Measurements from ENCODE around the gene ADRA2C. TPM values are rescaled to one million over a fixed set of nuclear protein-coding genes. Genes with fewer than 3 reads are reported as not detected.
A peak's percentile ranks its signal among the peaks of the same experiment; 100 is the strongest.

ADRA2C gene
- total and polyA plus RNA-seq, 2 of the 13 experiments (the other 11 are each of a cell fraction or from before 2014, with no cell fraction given) = 15.4 to 69.7 TPM

DNA sequence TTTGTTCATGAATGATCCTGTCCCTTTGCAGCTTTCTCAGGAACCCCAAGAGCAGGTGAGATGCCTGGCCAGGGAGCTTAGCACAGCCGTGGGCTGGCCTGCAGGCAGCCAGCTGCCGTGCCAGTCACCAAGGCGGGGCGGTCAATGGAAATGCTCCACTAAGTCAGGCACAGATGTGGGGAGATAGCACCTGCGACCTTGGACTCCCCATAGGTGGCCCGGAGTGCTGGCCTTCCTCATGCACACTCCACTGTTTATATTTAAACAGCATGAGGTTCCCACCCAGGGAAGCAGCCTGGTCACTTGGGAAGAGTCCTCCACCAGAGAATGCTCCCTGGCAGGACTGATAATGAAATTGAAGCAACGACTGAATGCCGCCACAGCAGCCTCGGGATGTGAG lies 14.2 kb upstream of the ADRA2C start (continued):
- 0 out of 2 replicates have a peak, but pooled peaks have one; percentile 17 for TF ChIP-seq PAXIP1 (CRISPR knock-in tag; conservative IDR thresholded peaks at IDR 0.05)
- no peak for TF ChIP-seq MAFG (CRISPR knock-in tag; IDR thresholded peaks at IDR 0.05)
- no peak for TF ChIP-seq FOSL1 (CRISPR knock-in tag; IDR thresholded peaks at IDR 0.05; ENCODE audit: borderline replicate concordance)
- no peak for TF ChIP-seq SMAD1 (CRISPR knock-in tag; IDR thresholded peaks at IDR 0.05; ENCODE audit: borderline replicate concordance, low read depth)
- TF ChIP-seq KDM4B (CRISPR knock-in tag; IDR thresholded peaks at IDR 0.05) = no peak
- no peak for TF ChIP-seq SOX6 (IDR thresholded peaks at IDR 0.05)
- TF ChIP-seq SOX6 (CRISPR knock-in tag; IDR thresholded peaks at IDR 0.05) = peak; percentile 27; the same call in 1 of the 2 replicates
- no peak for TF ChIP-seq ZMYM2 (CRISPR knock-in tag; IDR thresholded peaks at IDR 0.05)
- 0 out of 2 replicates have a peak, but pooled peaks have one; percentile 28 for TF ChIP-seq FOXO1 (CRISPR knock-in tag; IDR thresholded peaks at IDR 0.05)
- TF ChIP-seq PBX3 (CRISPR knock-in tag; IDR thresholded peaks at IDR 0.05; ENCODE audit: borderline replicate concordance) = no peak
- no peak for TF ChIP-seq ONECUT2 (CRISPR knock-in tag; IDR thresholded peaks at IDR 0.05)
- TF ChIP-seq DMAP1 (CRISPR knock-in tag; IDR thresholded peaks at IDR 0.05) = no peak
- no peak for TF ChIP-seq ZNF891 (CRISPR knock-in tag; IDR thresholded peaks at IDR 0.05)
- no peak for TF ChIP-seq ZNF136 (CRISPR knock-in tag; IDR thresholded peaks at IDR 0.05; ENCODE audit: low read depth)
- TF ChIP-seq SMC3 (IDR thresholded peaks at IDR 0.05; ENCODE audit: low read length) = no peak
- TF ChIP-seq, protein P1, sequence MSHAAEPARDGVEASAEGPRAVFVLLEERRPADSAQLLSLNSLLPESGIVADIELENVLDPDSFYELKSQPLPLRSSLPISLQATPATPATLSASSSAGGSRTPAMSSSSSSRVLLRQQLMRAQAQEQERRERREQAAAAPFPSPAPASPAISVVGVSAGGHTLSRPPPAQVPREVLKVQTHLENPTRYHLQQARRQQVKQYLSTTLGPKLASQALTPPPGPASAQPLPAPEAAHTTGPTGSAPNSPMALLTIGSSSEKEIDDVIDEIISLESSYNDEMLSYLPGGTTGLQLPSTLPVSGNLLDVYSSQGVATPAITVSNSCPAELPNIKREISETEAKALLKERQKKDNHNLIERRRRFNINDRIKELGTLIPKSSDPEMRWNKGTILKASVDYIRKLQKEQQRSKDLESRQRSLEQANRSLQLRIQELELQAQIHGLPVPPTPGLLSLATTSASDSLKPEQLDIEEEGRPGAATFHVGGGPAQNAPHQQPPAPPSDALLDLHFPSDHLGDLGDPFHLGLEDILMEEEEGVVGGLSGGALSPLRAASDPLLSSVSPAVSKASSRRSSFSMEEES (CRISPR knock-in tag; IDR thresholded peaks at IDR 0.05) = no peak
- TF ChIP-seq ZNF468 (CRISPR knock-in tag; IDR thresholded peaks at IDR 0.05) = no peak
- TF ChIP-seq PITX1 (CRISPR knock-in tag; IDR thresholded peaks at IDR 0.05) = peak; percentile 57; the same call in 1 of the 2 replicates
- TF ChIP-seq, protein P2, sequence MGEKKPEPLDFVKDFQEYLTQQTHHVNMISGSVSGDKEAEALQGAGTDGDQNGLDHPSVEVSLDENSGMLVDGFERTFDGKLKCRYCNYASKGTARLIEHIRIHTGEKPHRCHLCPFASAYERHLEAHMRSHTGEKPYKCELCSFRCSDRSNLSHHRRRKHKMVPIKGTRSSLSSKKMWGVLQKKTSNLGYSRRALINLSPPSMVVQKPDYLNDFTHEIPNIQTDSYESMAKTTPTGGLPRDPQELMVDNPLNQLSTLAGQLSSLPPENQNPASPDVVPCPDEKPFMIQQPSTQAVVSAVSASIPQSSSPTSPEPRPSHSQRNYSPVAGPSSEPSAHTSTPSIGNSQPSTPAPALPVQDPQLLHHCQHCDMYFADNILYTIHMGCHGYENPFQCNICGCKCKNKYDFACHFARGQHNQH (CRISPR knock-in tag; IDR thresholded peaks at IDR 0.05) = no peak
- no peak for TF ChIP-seq SP4 (CRISPR knock-in tag; IDR thresholded peaks at IDR 0.05)
- TF ChIP-seq RBM22 (optimal IDR thresholded peaks at IDR 0.05; ENCODE audit: low read length) = no peak
- no peak for TF ChIP-seq ZNF563 (CRISPR knock-in tag; IDR thresholded peaks at IDR 0.05)
- TF ChIP-seq SIN3B (IDR thresholded peaks at IDR 0.05; ENCODE audit: low read length) = no peak
- TF ChIP-seq, protein P3, sequence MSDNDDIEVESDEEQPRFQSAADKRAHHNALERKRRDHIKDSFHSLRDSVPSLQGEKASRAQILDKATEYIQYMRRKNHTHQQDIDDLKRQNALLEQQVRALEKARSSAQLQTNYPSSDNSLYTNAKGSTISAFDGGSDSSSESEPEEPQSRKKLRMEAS (IDR thresholded peaks at IDR 0.05) = no peak
- no peak for TF ChIP-seq ZNF10 (CRISPR knock-in tag; IDR thresholded peaks at IDR 0.05; ENCODE audit: borderline replicate concordance, low read depth)
- no peak for TF ChIP-seq SP5 (CRISPR knock-in tag; IDR thresholded peaks at IDR 0.05; ENCODE audit: borderline replicate concordance, low read depth)

Data from HepG2 (cell line).